Measurements from ENCODE around the gene MBD1. TPM values are rescaled to one million over a fixed set of nuclear protein-coding genes. Genes with fewer than 3 reads are reported as not detected.
"Not testable (repeated sequence)": the region's sequence is repeated elsewhere in the genome, so short reads cannot be mapped to it uniquely, and the experiment has no call there.

Gene MBD1
- total RNA-seq, 1 donor from 2014 or later = 91.7 TPM

DNA sequence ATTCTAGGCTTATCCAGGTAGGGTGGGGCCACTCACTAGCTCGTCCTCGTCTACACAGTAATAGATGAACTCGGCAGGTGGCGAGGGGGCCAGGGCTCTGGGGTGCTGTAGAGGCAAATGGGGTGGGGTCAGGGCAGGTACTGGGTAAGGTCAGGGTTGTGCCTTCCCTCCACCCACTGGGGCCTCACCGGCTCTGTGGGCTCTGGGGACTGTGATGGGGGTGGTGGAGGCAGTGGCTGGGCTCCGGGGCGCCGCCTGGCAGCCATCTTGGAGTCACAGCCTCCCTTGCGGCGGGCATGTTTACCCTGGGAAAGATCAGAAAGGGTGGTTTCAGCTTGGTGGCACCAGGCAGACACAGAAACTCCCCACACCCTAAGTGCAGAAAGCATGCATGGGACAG lies 6.4 kb downstream of the MBD1 start:
- no peak overlapping the region for H3K4me3 Mint-ChIP-seq
- H3K9me3 Mint-ChIP-seq = no peaks in the 10 kb centered on the region
- H3K36me3 Mint-ChIP-seq (ENCODE audit: low read depth) = peaks cover 69% of the 10 kb centered on the region
- peaks cover 15% of the 10 kb centered on the region for H3K4me1 Mint-ChIP-seq
- H3K27me3 Mint-ChIP-seq = no peaks in the 10 kb centered on the region
- no peak overlapping the region for H3K27ac Mint-ChIP-seq
- DNase-seq = peak; percentile 47
- intact Hi-C loops (cut with micrococcal nuclease) = no loop called here

- intact Hi-C loops (cut with micrococcal nuclease) = no loop called here
- Mint-ChIP-seq H3K36me3 (ENCODE audit: low read depth) (peaks cover 72% of the 10 kb centered on the region), H3K4me1 (peaks cover 13% of the 10 kb centered on the region), H3K27ac (peak overlapping the region; percentile 47), H3K4me3 (no peak overlapping the region), H3K27me3 (no peaks in the 10 kb centered on the region), H3K9me3 (no peaks in the 10 kb centered on the region)
- DNase-seq = peak; percentile 54
Measured at GRCh38 chr18:50274044-50274442, 7.3 kb downstream of the MBD1 start.

GRCh38 chr18:50273203-50274043 lies 7.9 kb downstream of the MBD1 start:
- Mint-ChIP-seq H3K4me1 (peaks cover 12% of the 10 kb centered on the region), H3K27ac (peak overlapping the region; percentile 47), H3K9me3 (no peaks in the 10 kb centered on the region), H3K4me3 (no peak overlapping the region), H3K36me3 (ENCODE audit: low read depth) (peaks cover 70% of the 10 kb centered on the region), H3K27me3 (no peaks in the 10 kb centered on the region)
- intact Hi-C loops (cut with micrococcal nuclease) = no loop called here
- DNase-seq = no peak

- Mint-ChIP-seq H3K4me1 (peaks cover 12% of the 10 kb centered on the region), H3K9me3 (no peaks in the 10 kb centered on the region), H3K27ac (no peak overlapping the region), H3K27me3 (no peaks in the 10 kb centered on the region), H3K36me3 (ENCODE audit: low read depth) (peaks cover 67% of the 10 kb centered on the region), H3K4me3 (no peak overlapping the region)
- intact Hi-C loops (cut with micrococcal nuclease) = no loop called here
- no peak for DNase-seq
Measured at GRCh38 chr18:50272568-50272967, 8.8 kb downstream of the MBD1 start.

GRCh38 chr18:50268022-50268747 lies 13.1 kb downstream of the MBD1 start:
- intact Hi-C loops (cut with micrococcal nuclease) = loop anchor here (1.0 to 5.0 kb wide), 3 partner anchors 50 to 456 kb away; partner anchors contain the start of gene ACAA2
- no peaks in the 10 kb centered on the region for H3K9me3 Mint-ChIP-seq

DNA sequence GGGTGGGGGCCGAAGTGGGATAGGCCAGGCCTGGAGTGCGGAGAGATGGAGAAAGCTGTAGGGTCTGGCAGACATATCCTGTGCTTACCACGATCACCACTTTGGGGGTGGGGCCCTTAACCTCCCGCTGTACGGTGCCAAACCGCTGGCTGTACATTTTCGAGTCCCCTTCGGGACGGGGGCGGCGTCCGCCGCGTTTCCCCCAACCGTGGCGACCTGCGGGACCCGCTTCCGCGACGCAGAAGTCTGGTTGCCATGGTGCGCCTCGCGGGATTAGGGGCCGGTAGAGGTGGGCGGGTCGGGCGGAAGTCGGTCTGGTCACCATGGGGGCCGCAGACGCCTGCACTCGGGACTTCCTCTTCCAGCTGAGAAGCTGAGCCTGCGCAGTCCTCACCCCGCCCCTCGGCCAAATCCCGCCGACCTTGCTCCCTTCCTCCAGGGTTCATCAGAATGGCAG lies 15.0 kb downstream of the MBD1 start, which contains the start of gene CFAP53:
TSS of gene CFAP53 (minus strand) at position 248 of the 457 bp plus-strand sequence. CDS start at position 157, 91 bp downstream.
- intact Hi-C loops (cut with micrococcal nuclease) = loop anchor here (1.0 to 5.0 kb wide), 4 partner anchors 15 to 454 kb away; partner anchors contain the start of genes ACAA2, CXXC1 and MBD1
- Mint-ChIP-seq H3K27me3 (peaks cover 6% of the 10 kb centered on the region), H3K4me3 (peak within 1 kb of the TSS; percentile 83), H3K9me3 (no peaks in the 10 kb centered on the region), H3K4me1 (peaks cover 20% of the 10 kb centered on the region), H3K27ac (peak within 1 kb of the TSS; percentile 78), H3K36me3 (ENCODE audit: low read depth) (peaks cover 19% of the 10 kb centered on the region)
- DNase-seq = peak; percentile 95

More at GRCh38 chr18:50268022-50268747, 13.1 kb downstream of the MBD1 start:
- peaks cover 4% of the 10 kb centered on the region for H3K27me3 Mint-ChIP-seq
- DNase-seq = peak; percentile 93
- H3K27ac Mint-ChIP-seq = peak overlapping the region; percentile 49
- peaks cover 32% of the 10 kb centered on the region for H3K36me3 Mint-ChIP-seq (ENCODE audit: low read depth)
- H3K4me1 Mint-ChIP-seq = peaks cover 20% of the 10 kb centered on the region
- peak overlapping the region; percentile 71 for H3K4me3 Mint-ChIP-seq

DNA sequence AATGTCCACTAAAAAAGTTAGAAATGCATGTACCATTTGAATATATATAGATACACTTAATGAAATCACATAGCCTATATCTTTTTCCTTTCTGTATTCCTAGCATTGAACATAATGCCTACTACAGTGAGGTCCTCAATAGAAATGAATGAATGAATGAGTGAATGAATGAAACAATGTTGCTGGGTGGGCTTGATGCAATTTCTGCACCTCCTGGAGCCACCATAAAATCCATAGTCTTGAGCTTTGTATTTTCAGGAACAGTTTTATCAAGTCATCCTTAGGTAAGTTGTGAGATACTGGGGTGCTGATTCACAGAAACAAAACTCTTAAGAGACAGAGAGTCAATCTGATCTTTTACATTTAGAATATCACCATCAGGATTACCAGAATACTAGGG lies 18.3 kb downstream of the MBD1 start:
- no peaks in the 10 kb centered on the region for H3K36me3 Mint-ChIP-seq (ENCODE audit: low read depth)
- H3K9me3 Mint-ChIP-seq = peaks cover 3% of the 10 kb centered on the region
- H3K4me1 Mint-ChIP-seq = peaks cover 15% of the 10 kb centered on the region
- no peak overlapping the region for H3K4me3 Mint-ChIP-seq
- H3K27me3 Mint-ChIP-seq = peaks cover 8% of the 10 kb centered on the region
- no peak for DNase-seq
- no peak overlapping the region for H3K27ac Mint-ChIP-seq
- intact Hi-C loops (cut with micrococcal nuclease) = no loop called here

DNA sequence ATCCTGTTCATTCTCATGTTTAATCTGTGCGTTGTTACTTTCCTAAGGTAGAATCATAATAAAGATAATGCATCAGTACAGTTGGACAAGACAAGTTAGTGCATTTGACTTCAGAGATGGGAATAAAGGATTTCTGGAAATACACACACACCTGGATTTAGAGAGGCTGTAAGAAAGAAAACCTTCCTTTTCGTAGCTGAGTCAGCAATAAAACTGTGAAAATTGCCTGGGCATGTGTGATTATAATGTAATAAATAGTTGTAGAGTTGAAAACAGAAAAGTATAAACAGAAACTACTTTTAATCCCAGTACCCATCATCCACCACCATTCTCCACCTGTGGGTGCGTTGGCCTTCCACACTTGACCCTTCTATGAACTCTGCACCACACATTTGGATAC lies 30.4 kb downstream of the MBD1 start:
- H3K9me3 Mint-ChIP-seq = no peaks in the 10 kb centered on the region
- H3K27me3 Mint-ChIP-seq = peaks cover 7% of the 10 kb centered on the region
- no peak overlapping the region for H3K4me3 Mint-ChIP-seq
- H3K4me1 Mint-ChIP-seq = no peaks in the 10 kb centered on the region
- no peak overlapping the region for H3K27ac Mint-ChIP-seq
- no peaks in the 10 kb centered on the region for H3K36me3 Mint-ChIP-seq (ENCODE audit: low read depth)
- DNase-seq = no peak
- intact Hi-C loops (cut with micrococcal nuclease) = no loop called here

- H3K27me3 Mint-ChIP-seq = peaks cover 7% of the 10 kb centered on the region
- no peaks in the 10 kb centered on the region for H3K36me3 Mint-ChIP-seq (ENCODE audit: low read depth)
- intact Hi-C loops (cut with micrococcal nuclease) = no loop called here
- no peaks in the 10 kb centered on the region for H3K4me1 Mint-ChIP-seq
- no peaks in the 10 kb centered on the region for H3K9me3 Mint-ChIP-seq
- no peak overlapping the region for H3K4me3 Mint-ChIP-seq
- H3K27ac Mint-ChIP-seq = no peak overlapping the region
- DNase-seq = no peak
Measured at GRCh38 chr18:50249576-50249975, 31.7 kb downstream of the MBD1 start.

- intact Hi-C loops (cut with micrococcal nuclease) = no loop called here
- H3K4me1 Mint-ChIP-seq = no peaks in the 10 kb centered on the region
- H3K27me3 Mint-ChIP-seq = peaks cover 7% of the 10 kb centered on the region
- no peaks in the 10 kb centered on the region for H3K36me3 Mint-ChIP-seq (ENCODE audit: low read depth)
- no peak overlapping the region for H3K4me3 Mint-ChIP-seq
- peaks cover 5% of the 10 kb centered on the region for H3K9me3 Mint-ChIP-seq
- H3K27ac Mint-ChIP-seq = no peak overlapping the region
- DNase-seq = no peak
Measured at GRCh38 chr18:50247561-50247960, 33.8 kb downstream of the MBD1 start.

GRCh38 chr18:50241768-50242167 lies 39.6 kb downstream of the MBD1 start:
- H3K9me3 Mint-ChIP-seq = peaks cover 23% of the 10 kb centered on the region
- H3K27me3 Mint-ChIP-seq; H3K36me3 Mint-ChIP-seq (ENCODE audit: low read depth); intact Hi-C loops (cut with micrococcal nuclease); H3K27ac Mint-ChIP-seq; H3K4me3 Mint-ChIP-seq; DNase-seq; H3K4me1 Mint-ChIP-seq: not testable (repeated sequence)

GRCh38 chr18:50240080-50240563 lies 41.2 kb downstream of the MBD1 start:
- H3K27ac Mint-ChIP-seq = peak overlapping the region; percentile 54
- H3K36me3 Mint-ChIP-seq (ENCODE audit: low read depth) = no peaks in the 10 kb centered on the region
- intact Hi-C loops (cut with micrococcal nuclease) = no loop called here
- peaks cover 23% of the 10 kb centered on the region for H3K9me3 Mint-ChIP-seq
- H3K4me1 Mint-ChIP-seq = peaks cover 6% of the 10 kb centered on the region
- DNase-seq = no peak
- no peaks in the 10 kb centered on the region for H3K27me3 Mint-ChIP-seq
- H3K4me3 Mint-ChIP-seq = no peak overlapping the region

DNA sequence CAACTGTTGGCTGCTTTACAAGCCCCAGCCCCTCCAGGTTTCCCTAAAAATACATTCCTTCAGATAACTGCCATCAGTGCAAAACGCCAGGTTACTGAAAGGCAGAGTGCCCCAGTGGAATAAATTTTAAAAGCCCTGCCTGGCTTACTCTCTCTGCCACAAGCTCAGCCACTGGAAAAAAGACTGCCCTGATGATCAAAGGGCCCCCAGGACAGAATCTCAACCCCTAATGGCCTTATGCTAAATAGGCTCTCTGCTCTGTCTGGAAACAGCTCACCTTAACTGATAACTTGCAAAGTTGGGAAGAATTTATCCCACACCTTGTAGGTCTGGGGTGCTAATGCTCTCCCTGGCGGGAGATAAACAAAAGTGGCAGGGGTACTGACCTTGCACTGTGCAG lies 48.9 kb downstream of the MBD1 start:
- Mint-ChIP-seq H3K27ac (no peak overlapping the region), H3K4me3 (no peak overlapping the region), H3K36me3 (ENCODE audit: low read depth) (no peaks in the 10 kb centered on the region), H3K9me3 (no peaks in the 10 kb centered on the region), H3K27me3 (peaks cover 2% of the 10 kb centered on the region), H3K4me1 (no peaks in the 10 kb centered on the region)
- intact Hi-C loops (cut with micrococcal nuclease) = no loop called here
- DNase-seq = no peak

GRCh38 chr18:50231621-50232020 lies 49.7 kb downstream of the MBD1 start:
- no peak overlapping the region for H3K4me3 Mint-ChIP-seq
- intact Hi-C loops (cut with micrococcal nuclease) = no loop called here

More at GRCh38 chr18:50231621-50232020, 49.7 kb downstream of the MBD1 start:
- DNase-seq = no peak
- no peaks in the 10 kb centered on the region for H3K36me3 Mint-ChIP-seq (ENCODE audit: low read depth)
- H3K27me3 Mint-ChIP-seq = peaks cover 2% of the 10 kb centered on the region
- H3K27ac Mint-ChIP-seq = no peak overlapping the region
- no peaks in the 10 kb centered on the region for H3K9me3 Mint-ChIP-seq
- no peaks in the 10 kb centered on the region for H3K4me1 Mint-ChIP-seq
